ENCODE results near the gene HEBP2.
"Not testable (repeated sequence)": the region's sequence is repeated elsewhere in the genome, so short reads cannot be mapped to it uniquely, and the experiment has no call there.

Gene HEBP2

DNA sequence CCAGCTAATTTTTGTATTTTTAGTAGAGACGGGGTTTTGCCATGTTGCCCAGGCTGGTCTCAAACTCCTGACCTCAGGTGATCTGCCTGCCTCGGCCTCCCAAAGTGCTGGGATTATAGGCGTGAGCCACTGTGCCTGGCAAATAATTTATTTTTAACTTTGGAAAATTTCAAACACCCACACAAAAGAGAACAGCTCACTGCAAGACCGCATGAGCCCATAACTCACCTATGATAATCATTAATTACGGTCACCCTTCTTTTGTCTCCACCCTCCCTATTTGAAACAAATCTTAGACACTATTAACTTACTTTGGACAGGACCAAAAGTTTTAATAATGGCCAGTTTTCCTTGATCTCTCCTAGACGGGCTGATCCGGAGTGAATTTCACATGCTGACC is 21.2 kb downstream of the HEBP2 start:
- H3K4me1 ChIP-seq (ENCODE audit: insufficient read depth, low read length); H3K9ac ChIP-seq (ENCODE audit: low read depth, low read length); H3K36me3 ChIP-seq (ENCODE audit: insufficient read depth, low read length); H3K9me3 ChIP-seq (ENCODE audit: control insufficient read depth, insufficient read depth, low read length): not testable (repeated sequence)

DNA sequence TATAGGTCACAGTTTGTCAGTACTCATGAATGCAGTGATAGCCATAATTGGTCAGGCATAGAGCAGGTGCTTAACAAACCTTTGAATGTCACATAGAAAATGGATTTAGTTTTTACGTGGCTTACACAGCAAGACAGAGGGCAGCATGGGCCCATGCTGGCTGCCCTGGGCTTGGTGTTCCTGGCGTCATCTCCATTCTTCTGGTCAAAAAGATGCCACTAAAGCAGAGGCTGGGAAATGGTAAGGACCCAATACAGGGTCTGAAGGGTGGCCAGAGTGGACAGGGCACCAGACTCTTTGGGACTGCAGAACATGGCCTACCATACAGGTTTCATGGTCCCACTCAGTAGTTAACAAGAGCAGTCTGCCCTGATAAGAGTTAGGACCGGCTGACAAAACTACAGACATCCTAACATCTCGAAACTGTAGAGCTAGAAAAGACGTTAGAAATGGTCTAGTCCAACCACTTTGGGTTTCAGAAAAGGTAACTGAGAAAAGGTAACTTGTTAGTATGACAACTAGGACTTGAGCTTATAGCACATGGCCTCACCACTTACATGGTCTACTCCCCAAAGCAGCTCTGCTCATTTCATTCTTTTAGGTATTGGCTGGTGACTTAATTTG is 22.6 kb downstream of the HEBP2 start:
- no peaks in the 10 kb centered on the region for H3K9me3 ChIP-seq (ENCODE audit: control insufficient read depth, insufficient read depth, low read length)
- no peak overlapping the region for H3K9ac ChIP-seq (ENCODE audit: low read depth, low read length)
- 0 out of 2 replicates have a peak, but pooled peaks cover 5% of the 10 kb centered on the region for H3K4me1 ChIP-seq (ENCODE audit: insufficient read depth, low read length)
- no peaks in the 10 kb centered on the region; the same call in 1 of the 2 replicates for H3K36me3 ChIP-seq (ENCODE audit: insufficient read depth, low read length)

DNA sequence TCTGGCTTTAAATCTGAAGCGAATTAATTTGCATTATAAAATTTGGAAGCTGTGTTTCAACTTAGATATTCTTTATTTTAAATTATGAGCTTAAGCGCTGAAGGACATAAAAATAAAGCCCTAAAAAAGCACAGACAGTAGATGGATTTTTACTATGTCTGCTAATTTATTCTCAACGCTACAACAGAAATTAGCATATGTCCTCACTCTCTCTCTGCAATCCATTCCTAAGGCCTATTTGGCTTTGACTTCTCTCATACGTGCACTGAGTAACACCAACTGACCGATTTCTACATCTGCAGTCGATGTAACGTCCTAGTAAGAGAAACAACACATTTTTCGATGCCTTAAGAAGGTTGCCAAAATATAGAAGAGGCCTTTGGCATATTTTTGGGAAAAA is 23.7 kb downstream of the HEBP2 start:
- H3K9me3 ChIP-seq (ENCODE audit: control insufficient read depth, insufficient read depth, low read length), result no peaks in the 10 kb centered on the region
- no peaks in the 10 kb centered on the region; the same call in 1 of the 2 replicates for H3K36me3 ChIP-seq (ENCODE audit: insufficient read depth, low read length)
- no peak overlapping the region for H3K9ac ChIP-seq (ENCODE audit: low read depth, low read length)
- 0 out of 2 replicates have a peak, but pooled peaks cover 5% of the 10 kb centered on the region for H3K4me1 ChIP-seq (ENCODE audit: insufficient read depth, low read length)

DNA sequence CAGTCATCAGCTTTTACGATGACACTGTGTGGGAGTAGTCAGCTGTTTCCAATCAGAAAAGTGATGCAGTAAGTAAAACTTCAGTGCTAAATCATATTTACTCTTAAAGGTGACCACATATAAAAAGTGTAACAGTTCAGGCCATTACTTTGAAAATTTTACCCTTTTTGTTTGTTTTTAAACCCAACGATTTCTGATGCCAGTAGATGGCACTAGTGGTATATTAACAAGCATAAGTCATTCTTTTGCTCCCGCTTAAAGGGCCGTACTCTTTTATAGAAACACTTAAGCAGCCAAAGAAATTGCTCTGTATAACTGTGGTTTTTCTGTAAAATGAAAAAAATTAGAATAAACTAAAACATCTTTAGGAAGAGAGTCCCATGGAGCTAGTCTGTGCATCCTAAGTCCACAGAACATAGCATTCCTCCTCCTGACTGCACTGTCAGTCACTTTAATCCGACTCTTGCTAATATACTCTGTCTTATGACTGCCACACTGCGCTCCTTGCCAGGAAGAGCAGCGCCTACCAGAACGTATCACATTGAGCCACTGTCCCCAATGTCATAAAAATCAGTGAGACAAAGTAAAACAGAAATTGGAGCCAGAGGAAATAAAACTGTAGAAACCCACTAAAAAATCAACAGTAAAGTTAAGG is 25.0 kb downstream of the HEBP2 start:
- Histone ChIP-seq H3K9me3 (ENCODE audit: control insufficient read depth, insufficient read depth, low read length) (no peaks in the 10 kb centered on the region), H3K36me3 (ENCODE audit: insufficient read depth, low read length) (peaks cover 3% of the 10 kb centered on the region), H3K4me1 (ENCODE audit: insufficient read depth, low read length) (0 out of 2 replicates have a peak, but pooled peaks cover 5% of the 10 kb centered on the region), H3K9ac (ENCODE audit: low read depth, low read length) (no peak overlapping the region)

DNA sequence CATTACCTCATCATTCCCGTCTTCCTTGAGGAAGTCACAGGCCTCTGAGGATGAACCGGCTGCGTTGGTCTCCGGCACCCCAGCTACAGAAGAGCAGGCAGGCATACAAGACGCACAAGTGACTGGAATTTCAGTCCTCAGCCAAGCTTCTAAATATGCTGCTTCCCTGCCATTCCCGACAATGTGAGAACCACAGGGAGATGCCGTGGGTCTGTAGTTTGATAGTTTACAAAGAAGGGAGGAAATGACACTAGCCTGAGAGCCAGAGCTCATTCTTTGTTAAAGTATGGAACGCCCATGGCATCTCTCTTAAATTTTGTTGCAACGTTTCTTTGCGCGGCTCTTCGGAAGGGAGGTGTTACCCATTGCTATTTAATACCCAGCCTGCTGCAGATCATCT is 25.7 kb downstream of the HEBP2 start:
- H3K9me3 ChIP-seq (ENCODE audit: control insufficient read depth, insufficient read depth, low read length), result no peaks in the 10 kb centered on the region
- H3K9ac ChIP-seq (ENCODE audit: low read depth, low read length), result no peak overlapping the region
- H3K36me3 ChIP-seq (ENCODE audit: insufficient read depth, low read length), result peaks cover 3% of the 10 kb centered on the region
- 0 out of 2 replicates have a peak, but pooled peaks cover 5% of the 10 kb centered on the region for H3K4me1 ChIP-seq (ENCODE audit: insufficient read depth, low read length)

DNA sequence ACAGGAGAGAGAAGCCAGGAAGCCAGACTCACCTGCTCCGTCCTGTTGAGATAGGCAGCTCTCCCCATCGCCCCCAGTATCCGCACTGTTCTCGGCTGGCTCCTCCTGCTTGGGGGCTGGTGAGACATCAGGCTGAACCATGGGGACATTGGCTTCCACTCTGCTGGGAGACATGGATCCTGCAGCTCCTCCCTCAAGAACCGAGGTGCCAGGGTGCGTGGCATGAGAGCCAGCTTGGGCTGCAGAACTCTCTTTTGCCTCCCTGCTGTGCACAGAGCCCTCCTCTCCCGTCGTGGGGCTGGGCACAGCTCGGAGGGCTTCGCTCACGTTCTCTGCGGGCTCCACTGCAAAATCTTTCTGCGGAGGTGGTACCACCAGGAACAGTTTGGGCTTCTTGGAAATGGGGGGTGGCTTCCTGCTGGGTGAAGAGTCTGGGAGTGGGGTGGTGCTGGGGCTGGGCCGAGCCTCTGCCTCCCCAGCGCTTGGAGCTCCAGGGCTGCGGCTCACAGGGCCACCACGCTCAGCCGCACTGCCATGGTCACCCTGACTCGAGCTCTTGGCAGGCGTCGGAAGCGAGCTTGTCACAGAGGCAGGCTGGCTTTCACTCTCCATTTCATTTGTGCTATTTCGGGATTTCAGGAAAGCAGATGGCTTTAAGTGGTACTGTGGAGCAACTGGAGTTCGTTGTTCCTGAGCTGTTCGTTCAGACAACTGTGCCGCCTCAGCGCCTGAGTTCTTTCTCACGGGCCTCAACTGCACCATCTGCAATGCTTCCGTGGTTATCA is 26.5 kb downstream of the HEBP2 start:
- Histone ChIP-seq H3K4me1 (ENCODE audit: insufficient read depth, low read length) (0 out of 2 replicates have a peak, but pooled peaks cover 5% of the 10 kb centered on the region), H3K9me3 (ENCODE audit: control insufficient read depth, insufficient read depth, low read length) (no peaks in the 10 kb centered on the region), H3K36me3 (ENCODE audit: insufficient read depth, low read length) (peaks cover 3% of the 10 kb centered on the region)

DNA sequence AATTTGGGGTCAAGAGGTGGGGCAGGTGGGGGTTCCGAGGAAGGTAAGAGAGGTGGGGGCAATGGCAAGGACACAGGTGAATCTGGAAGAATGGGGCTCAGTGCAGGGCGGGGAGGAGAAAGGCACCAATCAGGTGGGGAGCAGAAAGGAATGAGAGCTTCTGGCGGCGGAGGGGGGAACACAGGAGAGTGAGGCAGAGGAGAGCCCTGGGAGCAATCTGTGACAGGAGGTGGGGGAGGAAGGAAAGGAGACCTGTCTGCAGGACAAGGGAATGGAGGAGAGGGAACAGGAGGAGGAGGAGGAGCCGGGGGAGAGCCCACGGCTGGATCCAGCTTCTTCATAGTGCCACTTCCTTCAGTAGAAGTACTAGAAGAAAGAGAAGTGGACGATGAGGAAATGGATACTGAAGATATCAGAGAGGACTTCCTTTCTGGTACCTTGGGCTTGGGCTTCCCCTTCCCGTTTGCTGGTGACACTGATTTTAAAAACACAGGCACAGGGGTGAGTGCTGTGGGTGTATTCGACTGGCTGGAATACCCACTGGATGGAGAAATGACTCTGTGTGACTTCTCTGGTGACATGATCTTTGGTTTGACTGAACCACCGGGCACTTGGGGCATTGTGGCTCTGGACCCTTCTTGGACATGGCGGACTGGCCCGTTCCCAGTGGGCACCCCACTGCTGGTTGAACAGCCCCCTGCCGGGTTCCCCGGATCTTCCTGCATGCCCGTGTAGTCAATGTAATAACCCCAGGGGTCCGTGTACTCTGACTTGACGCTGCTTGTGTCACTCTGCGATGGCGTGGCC is 27.4 kb downstream of the HEBP2 start:
- H3K9ac ChIP-seq (ENCODE audit: low read depth, low read length), result no peak overlapping the region
- no peaks in the 10 kb centered on the region for H3K9me3 ChIP-seq (ENCODE audit: control insufficient read depth, insufficient read depth, low read length)
- H3K4me1 ChIP-seq (ENCODE audit: insufficient read depth, low read length), result 0 out of 2 replicates have a peak, but pooled peaks cover 5% of the 10 kb centered on the region
- peaks cover 3% of the 10 kb centered on the region for H3K36me3 ChIP-seq (ENCODE audit: insufficient read depth, low read length)

More for the DNA sequence above, 26.5 kb downstream of the HEBP2 start:
- no peak overlapping the region for H3K9ac ChIP-seq (ENCODE audit: low read depth, low read length)

DNA sequence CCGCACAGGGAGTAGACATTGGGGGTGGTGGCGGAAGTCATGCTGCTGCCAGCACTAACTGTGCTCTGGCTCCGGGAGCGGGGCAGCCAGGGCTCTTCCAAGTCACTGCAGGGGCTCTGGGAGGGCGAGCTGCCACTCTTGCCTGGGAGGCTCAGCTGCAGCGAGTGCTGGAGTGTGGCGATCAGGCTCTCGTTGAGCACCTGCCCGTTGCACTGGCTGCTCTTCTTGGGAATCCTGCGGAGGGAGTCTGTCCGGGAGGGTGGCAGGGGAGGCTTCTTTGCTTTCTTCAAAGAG is 28.0 kb downstream of the HEBP2 start:
- Histone ChIP-seq H3K4me1 (ENCODE audit: insufficient read depth, low read length) (0 out of 2 replicates have a peak, but pooled peaks cover 5% of the 10 kb centered on the region), H3K9me3 (ENCODE audit: control insufficient read depth, insufficient read depth, low read length) (no peaks in the 10 kb centered on the region), H3K36me3 (ENCODE audit: insufficient read depth, low read length) (peaks cover 6% of the 10 kb centered on the region), H3K9ac (ENCODE audit: low read depth, low read length) (no peak overlapping the region)

DNA sequence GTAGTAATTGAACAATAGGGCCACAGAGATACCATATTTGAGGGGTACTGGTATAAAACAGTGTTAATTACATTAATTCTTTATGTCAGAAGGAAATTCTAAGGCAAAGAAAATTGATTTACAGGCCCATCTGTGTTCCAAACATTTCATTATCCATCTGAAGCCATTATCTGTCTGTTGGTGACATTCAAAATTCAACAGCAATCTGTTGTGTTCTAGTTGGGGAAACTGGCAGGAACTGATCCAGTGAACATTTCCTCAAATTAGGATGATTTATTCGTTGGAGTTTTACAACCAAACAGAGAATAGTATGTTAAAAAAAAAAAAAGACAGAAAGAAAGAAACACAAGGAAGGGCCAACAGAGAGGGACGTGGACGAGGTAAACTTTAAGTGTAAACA is 30.1 kb downstream of the HEBP2 start:
- Histone ChIP-seq H3K4me1 (ENCODE audit: insufficient read depth, low read length) (0 out of 2 replicates have a peak, but pooled peaks cover 5% of the 10 kb centered on the region), H3K36me3 (ENCODE audit: insufficient read depth, low read length) (peaks cover 6% of the 10 kb centered on the region), H3K9ac (ENCODE audit: low read depth, low read length) (no peak overlapping the region), H3K9me3 (ENCODE audit: control insufficient read depth, insufficient read depth, low read length) (no peaks in the 10 kb centered on the region)

DNA sequence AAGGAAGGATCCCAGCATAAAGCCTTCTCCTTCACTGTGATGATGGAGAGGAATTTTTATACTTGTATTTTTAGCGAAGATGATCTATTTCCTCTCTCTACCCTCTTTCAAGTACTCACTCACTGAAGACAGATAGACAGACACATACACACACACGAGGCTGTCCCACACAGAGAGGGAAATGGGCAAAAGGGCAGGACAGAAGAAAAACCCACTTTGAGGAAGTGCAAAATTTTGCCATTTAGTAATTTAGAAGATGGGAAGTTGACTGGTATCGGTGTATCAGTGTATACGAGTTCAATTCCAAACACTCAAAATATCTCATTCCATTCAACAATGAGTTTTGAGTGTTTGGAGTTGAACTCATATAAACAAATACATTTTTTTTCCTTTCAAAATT is 30.9 kb downstream of the HEBP2 start:
- no peak overlapping the region for H3K9ac ChIP-seq (ENCODE audit: low read depth, low read length)
- no peaks in the 10 kb centered on the region for H3K9me3 ChIP-seq (ENCODE audit: control insufficient read depth, insufficient read depth, low read length)
- peaks cover 6% of the 10 kb centered on the region; the same call in 1 of the 2 replicates for H3K36me3 ChIP-seq (ENCODE audit: insufficient read depth, low read length)
- H3K4me1 ChIP-seq (ENCODE audit: insufficient read depth, low read length), result no peaks in the 10 kb centered on the region

DNA sequence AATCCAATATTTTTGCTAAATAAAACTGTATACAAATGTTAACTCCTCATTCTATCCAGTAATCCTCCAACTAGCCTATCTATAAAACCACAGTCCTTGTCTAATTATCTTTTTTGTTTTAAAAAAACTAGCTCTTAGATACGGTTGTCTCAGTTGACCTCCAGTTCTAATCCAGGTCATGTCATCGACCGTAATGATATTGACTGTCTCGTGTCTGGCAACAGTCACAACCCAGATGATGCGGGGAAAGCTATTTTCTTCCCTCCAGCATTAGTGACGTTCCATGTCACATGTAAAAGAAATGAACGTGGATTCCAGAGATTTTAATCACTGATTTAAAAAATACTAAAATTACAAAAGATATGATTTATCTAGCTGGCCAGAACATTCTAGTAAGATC is 35.5 kb downstream of the HEBP2 start:
- H3K9ac ChIP-seq (ENCODE audit: low read depth, low read length), result no peak overlapping the region
- no peaks in the 10 kb centered on the region for H3K9me3 ChIP-seq (ENCODE audit: control insufficient read depth, insufficient read depth, low read length)
- peaks cover 3% of the 10 kb centered on the region; the same call in 1 of the 2 replicates for H3K36me3 ChIP-seq (ENCODE audit: insufficient read depth, low read length)
- H3K4me1 ChIP-seq (ENCODE audit: insufficient read depth, low read length), result no peaks in the 10 kb centered on the region

DNA sequence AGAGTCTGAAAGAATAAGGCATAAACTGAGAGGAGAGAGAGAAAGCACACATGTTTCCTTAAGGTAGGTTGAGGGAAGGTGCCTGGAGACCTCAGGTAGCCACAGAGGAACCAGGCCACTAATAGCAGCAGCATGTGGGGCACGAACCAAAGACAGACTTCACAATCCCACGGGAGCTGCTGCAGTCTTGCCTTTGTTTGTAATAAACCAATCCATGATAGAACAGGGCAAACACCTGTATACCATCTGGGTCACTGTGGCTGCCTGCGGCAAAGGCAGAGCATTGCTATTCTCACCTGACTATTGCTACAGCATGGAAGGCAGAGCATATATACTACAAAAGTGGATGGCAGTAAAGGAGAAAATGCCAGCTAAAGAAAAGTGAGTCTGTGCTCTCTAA is 36.3 kb downstream of the HEBP2 start:
- Histone ChIP-seq H3K36me3 (ENCODE audit: insufficient read depth, low read length) (peaks cover 3% of the 10 kb centered on the region; the same call in 1 of the 2 replicates), H3K9ac (ENCODE audit: low read depth, low read length) (no peak overlapping the region), H3K9me3 (ENCODE audit: control insufficient read depth, insufficient read depth, low read length) (no peaks in the 10 kb centered on the region), H3K4me1 (ENCODE audit: insufficient read depth, low read length) (no peaks in the 10 kb centered on the region)

DNA sequence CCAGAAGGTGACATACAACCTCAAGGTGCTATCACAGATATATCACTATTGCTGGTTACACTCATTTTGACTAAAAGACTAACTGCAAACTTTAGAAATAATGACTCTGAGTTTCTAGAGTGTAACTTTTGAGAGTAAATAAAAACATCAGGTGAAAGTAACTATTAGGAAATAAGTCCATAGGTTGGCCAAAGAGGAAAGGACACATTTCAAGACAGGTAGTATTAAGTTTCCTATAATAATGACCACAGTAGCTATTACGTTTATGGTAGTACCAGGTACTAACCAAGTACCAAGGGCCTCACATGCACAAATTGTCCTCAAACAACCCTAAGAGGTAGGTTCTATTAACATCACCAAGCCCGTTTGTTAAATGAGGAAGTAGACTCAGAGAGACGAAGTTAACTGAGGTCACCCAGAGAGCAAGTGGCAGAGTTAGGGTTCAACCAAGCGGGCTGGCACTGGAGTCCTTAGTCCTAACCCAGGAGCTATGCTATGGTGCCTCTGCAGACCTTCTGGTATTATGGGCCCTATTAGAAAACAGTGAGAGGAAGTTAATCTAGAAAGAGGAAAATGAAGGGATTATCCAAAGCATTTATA is 36.8 kb downstream of the HEBP2 start:
- Histone ChIP-seq H3K4me1 (ENCODE audit: insufficient read depth, low read length) (no peaks in the 10 kb centered on the region), H3K9me3 (ENCODE audit: control insufficient read depth, insufficient read depth, low read length) (no peaks in the 10 kb centered on the region), H3K9ac (ENCODE audit: low read depth, low read length) (no peak overlapping the region), H3K36me3 (ENCODE audit: insufficient read depth, low read length) (peaks cover 3% of the 10 kb centered on the region; the same call in 1 of the 2 replicates)

DNA sequence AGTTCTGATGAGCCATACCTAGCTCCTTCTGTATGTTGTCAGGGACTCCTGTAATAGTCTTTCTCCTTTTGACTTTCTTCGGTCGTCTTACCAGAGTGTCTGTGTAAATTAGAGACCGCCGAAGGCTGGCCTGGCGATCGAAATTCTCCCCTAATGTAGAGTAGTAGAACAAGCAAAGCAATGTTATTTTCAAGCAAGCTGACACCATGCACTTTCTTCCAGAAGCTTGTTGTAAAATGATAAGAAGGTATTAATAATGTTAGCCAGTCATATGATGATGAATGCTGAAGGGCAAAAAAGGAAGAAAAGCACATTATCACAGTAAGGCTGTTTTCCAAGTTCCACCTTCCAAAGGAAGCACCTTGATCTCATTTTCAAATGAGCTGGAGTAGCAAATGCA is 37.9 kb downstream of the HEBP2 start:
- Histone ChIP-seq H3K9me3 (ENCODE audit: control insufficient read depth, insufficient read depth, low read length) (no peaks in the 10 kb centered on the region), H3K9ac (ENCODE audit: low read depth, low read length) (no peak overlapping the region), H3K36me3 (ENCODE audit: insufficient read depth, low read length) (peaks cover 2% of the 10 kb centered on the region; the same call in 1 of the 2 replicates), H3K4me1 (ENCODE audit: insufficient read depth, low read length) (no peaks in the 10 kb centered on the region)

Measured in ES-I3 (cell line).